ENCODE measurements around the gene ABHD16B.
"Not testable (repeated sequence)": the region's sequence is repeated elsewhere in the genome, so short reads cannot be mapped to it uniquely, and the experiment has no call there.

Gene ABHD16B

GRCh38 chr20:63854766-63855362, 6.4 kb upstream of the ABHD16B start:
- DNase-seq (ENCODE audit: extremely low read depth in 1 of 2, low read depth in 1 of 2) = no peak

- no peak for DNase-seq (ENCODE audit: extremely low read depth in 1 of 2, low read depth in 1 of 2)
These were observed 5.8 kb upstream of the ABHD16B start for GRCh38 chr20:63855363-63856097.

- no peak for DNase-seq (ENCODE audit: extremely low read depth in 1 of 2, low read depth in 1 of 2)
These were observed 5.2 kb upstream of the ABHD16B start for GRCh38 chr20:63856098-63856511.

- no peak for DNase-seq (ENCODE audit: extremely low read depth in 1 of 2, low read depth in 1 of 2)
These were observed 3.4 kb upstream of the ABHD16B start for GRCh38 chr20:63857764-63858392.

- no peak for DNase-seq (ENCODE audit: extremely low read depth in 1 of 2, low read depth in 1 of 2)
These were observed 2.7 kb upstream of the ABHD16B start for GRCh38 chr20:63858393-63859165.

GRCh38 chr20:63859166-63859699, 2.1 kb upstream of the ABHD16B start:
- no peak for DNase-seq (ENCODE audit: extremely low read depth in 1 of 2, low read depth in 1 of 2)

GRCh38 chr20:63860325-63861051, 810 bp upstream of the ABHD16B start:
- no peak for DNase-seq (ENCODE audit: extremely low read depth in 1 of 2, low read depth in 1 of 2)

- DNase-seq (ENCODE audit: extremely low read depth in 1 of 2, low read depth in 1 of 2) = no peak
These were observed 943 bp downstream of the ABHD16B start for GRCh38 chr20:63861981-63862901.

- DNase-seq (ENCODE audit: extremely low read depth in 1 of 2, low read depth in 1 of 2) = no peak
These were observed 1.9 kb downstream of the ABHD16B start for GRCh38 chr20:63863021-63863797.

- DNase-seq (ENCODE audit: extremely low read depth in 1 of 2, low read depth in 1 of 2) = peak; percentile 39 to 62
These were observed 2.7 kb downstream of the ABHD16B start for GRCh38 chr20:63863798-63864544.

- no peak for DNase-seq (ENCODE audit: extremely low read depth in 1 of 2, low read depth in 1 of 2)
These were observed 3.3 kb downstream of the ABHD16B start for GRCh38 chr20:63864545-63864977.

- peak; percentile 95 for DNase-seq (ENCODE audit: extremely low read depth in 1 of 2, low read depth in 1 of 2)
These were observed 3.8 kb downstream of the ABHD16B start, which contains the start of gene TPD52L2 for GRCh38 chr20:63864978-63865640. Gene TPD52L2 (plus strand): TSS chr20:63865270. CDS start chr20:63865366, 96 bp downstream.

- not testable (repeated sequence) for DNase-seq (ENCODE audit: extremely low read depth in 1 of 2, low read depth in 1 of 2)
These were observed 5.7 kb downstream of the ABHD16B start for GRCh38 chr20:63867042-63867441.

GRCh38 chr20:63868264-63868663, 7.0 kb downstream of the ABHD16B start:
- no peak for DNase-seq (ENCODE audit: extremely low read depth in 1 of 2, low read depth in 1 of 2)

GRCh38 chr20:63873477-63873971, 12.2 kb downstream of the ABHD16B start:
- no peak for DNase-seq (ENCODE audit: extremely low read depth in 1 of 2, low read depth in 1 of 2)

- not testable (repeated sequence) for DNase-seq (ENCODE audit: extremely low read depth in 1 of 2, low read depth in 1 of 2)
These were observed 12.9 kb downstream of the ABHD16B start for GRCh38 chr20:63874241-63874640.

- DNase-seq (ENCODE audit: extremely low read depth in 1 of 2, low read depth in 1 of 2) = no peak
These were observed 15.3 kb downstream of the ABHD16B start for GRCh38 chr20:63876489-63877036.
